GM23338 (cell line): Measurements from ENCODE around the gene TJP1. TPM values are rescaled to one million over a fixed set of nuclear protein-coding genes. Genes with fewer than 3 reads are reported as not detected.

Source experiments
- ATAC-seq: fragments of 200-7000 bp; cut with Tn5 transposase; 3 replicates; pipeline ENCODE4 v1.9.1; 2020
- DNase-seq: peaks from one replicate; pipeline ENCODE4 v3.0.0-alpha.2; 2015; ENCODE audit warnings: low spot score
- H2AFZ ChIP-seq: fragments of 200-600 bp; sonication (generic); 2 replicates; pipeline ENCODE4 v1.8.0; 2016; ENCODE audit warnings: antibody characterized with exemption, mild to moderate bottlenecking, moderate library complexity
- H3F3A ChIP-seq: fragments of 200-600 bp; sonication (generic); replicated peaks from 2 replicates; pipeline ENCODE4 v1.8.0; 2017; ENCODE audit warnings: antibody characterized with exemption, mixed run types, low read depth
- H3K27ac ChIP-seq: fragments of 200-600 bp; sonication (generic); 2 replicates; pipeline ENCODE4 v1.6.1; 2016; ENCODE audit warnings: low read depth
- H3K27me3 ChIP-seq: fragments of 200-600 bp; sonication (generic); 2 replicates; pipeline ENCODE4 v1.8.0; 2016; ENCODE audit warnings: mild to moderate bottlenecking, mixed run types, moderate library complexity; ENCODE audit not compliant: insufficient read depth
- H3K36me3 ChIP-seq: fragments of 200-600 bp; sonication (generic); 2 replicates; pipeline ENCODE4 v1.8.0; 2016; ENCODE audit warnings: mild to moderate bottlenecking; ENCODE audit not compliant: insufficient read depth
- H3K4me1 ChIP-seq: fragments of 200-600 bp; sonication (generic); 2 replicates; pipeline ENCODE4 v1.8.0; 2016; ENCODE audit warnings: mild to moderate bottlenecking, moderate library complexity; ENCODE audit not compliant: insufficient read depth
- H3K4me2 ChIP-seq: fragments of 200-600 bp; sonication (generic); 2 replicates; pipeline ENCODE4 v1.7.1; 2017; ENCODE audit warnings: mixed run types
- H3K4me3 ChIP-seq: fragments of 200-600 bp; sonication (generic); 2 replicates; pipeline ENCODE4 v1.6.1; 2016; ENCODE audit warnings: mixed run types
- H3K79me2 ChIP-seq: fragments of 200-600 bp; sonication (generic); replicated peaks from 2 replicates; pipeline ENCODE4 v1.8.0; 2017; ENCODE audit warnings: mild to moderate bottlenecking; ENCODE audit not compliant: insufficient read depth
- H3K9me2 ChIP-seq: fragments of 200-600 bp; sonication (generic); 2 replicates; pipeline ENCODE4 v1.8.0; 2017; ENCODE audit not compliant: insufficient read depth
- H4K20me1 ChIP-seq: fragments of 200-600 bp; sonication (generic); replicated peaks from 2 replicates; pipeline ENCODE4 v1.8.0; 2017; ENCODE audit warnings: mild to moderate bottlenecking; ENCODE audit not compliant: insufficient read depth
- H3K27ac Mint-ChIP-seq: 2 replicates; pipeline ENCODE4 v1.8.0; 2020; ENCODE audit warnings: inconsistent platforms, mild to moderate bottlenecking, moderate library complexity, mixed read lengths
- H3K27me3 Mint-ChIP-seq: 3 replicates; pipeline ENCODE4 v1.8.0; 2022; ENCODE audit warnings: low read depth, mild to moderate bottlenecking, moderate library complexity, mixed read lengths, inconsistent platforms; ENCODE audit not compliant: insufficient read depth, poor library complexity
- H3K36me3 Mint-ChIP-seq: 3 replicates; pipeline ENCODE4 v1.8.0; 2021; ENCODE audit warnings: low read depth, mild to moderate bottlenecking, inconsistent platforms, moderate library complexity, mixed read lengths
- H3K4me1 Mint-ChIP-seq: 3 replicates; pipeline ENCODE4 v1.8.0; 2020; ENCODE audit warnings: mild to moderate bottlenecking, inconsistent platforms, mixed read lengths
- H3K4me3 Mint-ChIP-seq: 3 replicates; pipeline ENCODE4 v1.8.0; 2021; ENCODE audit warnings: moderate library complexity, mild to moderate bottlenecking, inconsistent platforms, mixed read lengths
- H3K9me3 Mint-ChIP-seq: 3 replicates; pipeline ENCODE4 v1.8.0; 2020; ENCODE audit warnings: moderate library complexity, mild to moderate bottlenecking, inconsistent platforms, mixed read lengths
- CREB1 ChIP-seq: fragments of 250-450 bp; sonication (Bioruptor Pico); IDR thresholded peaks from 2 replicates; pipeline ENCODE4 v1.5.0; 2020; ENCODE audit warnings: low read depth, mild to moderate bottlenecking, moderate library complexity
- CTCF ChIP-seq, 2 experiments: fragments of 200-600 bp in 1 of 2; sonication (generic) in 1 of 2; conservative IDR thresholded peaks; 2 replicates each; pipeline versions ENCODE4 v1.5.1 to v1.6.1; 2016 to 2017; ENCODE audit warnings: antibody characterized with exemption in 2 of 2, low read depth in 2 of 2, mild to moderate bottlenecking in 2 of 2, moderate library complexity in 1 of 2
- EZH2 ChIP-seq: fragments of 200-600 bp; sonication (generic); IDR thresholded peaks from one replicate; pipeline ENCODE4 v1.8.0; 2017; ENCODE audit warnings: antibody characterized with exemption, mild to moderate bottlenecking, low read depth; ENCODE audit not compliant: unreplicated experiment
- EZH2phosphoT487 ChIP-seq: fragments of 200-600 bp; sonication (generic); IDR thresholded peaks from one replicate; pipeline ENCODE4 v1.8.1; 2018; ENCODE audit warnings: antibody characterized with exemption; ENCODE audit not compliant: unreplicated experiment
- JUNB ChIP-seq: IDR thresholded peaks from one replicate; pipeline ENCODE4 v1.6.1; 2016; ENCODE audit warnings: antibody characterized with exemption; ENCODE audit not compliant: unreplicated experiment
- NANOG ChIP-seq: IDR thresholded peaks from 2 replicates; pipeline ENCODE4 v1.6.1; 2016; ENCODE audit warnings: antibody characterized with exemption, borderline replicate concordance
- POLR2AphosphoS5 ChIP-seq: IDR thresholded peaks from 2 replicates; pipeline ENCODE4 v1.6.1; 2016; ENCODE audit warnings: antibody characterized with exemption, low read depth
- REST ChIP-seq: IDR thresholded peaks from one replicate; pipeline ENCODE4 v1.6.1; 2018; ENCODE audit warnings: antibody characterized with exemption; ENCODE audit not compliant: unreplicated experiment
- STAT1 ChIP-seq: IDR thresholded peaks from one replicate; pipeline ENCODE4 v1.6.1; 2016; ENCODE audit warnings: antibody characterized with exemption; ENCODE audit not compliant: unreplicated experiment
- ZNF114 ChIP-seq: fragments of 250-450 bp; sonication (Bioruptor Pico); IDR thresholded peaks from 2 replicates; pipeline ENCODE4 v1.5.0; 2020; ENCODE audit warnings: mild to moderate bottlenecking, moderate library complexity
- ZNF462 ChIP-seq: fragments of 250-450 bp; sonication (Bioruptor Pico); IDR thresholded peaks from 2 replicates; pipeline ENCODE4 v1.5.0; 2020; ENCODE audit warnings: mild to moderate bottlenecking, moderate library complexity
- polyA plus RNA-seq: library from polyadenylated mRNA; unstranded; fragments of >200 nt; fragmentation: Nextera tagmentation; extraction: Ambion mirVana; gene quantifications from 2 replicates; pipeline ENCODE4 v1.2.1, GENCODE V29; 2016
- total RNA-seq: library from RNA; depleted of rRNA; stranded (reverse); fragments of >200 nt; shearing (Covaris generic); gene quantifications from 2 replicates; pipeline ENCODE4 v1.2.3, GENCODE V29; 2014
- TF ChIP-seq, protein P1 (sequence below): IDR thresholded peaks from 2 replicates; pipeline ENCODE4 v1.6.1; 2016; ENCODE audit warnings: antibody characterized with exemption

Gene TJP1
- total and polyA plus RNA-seq, 2 experiments from 2014 or later, result 76.2 to 116 TPM

DNA sequence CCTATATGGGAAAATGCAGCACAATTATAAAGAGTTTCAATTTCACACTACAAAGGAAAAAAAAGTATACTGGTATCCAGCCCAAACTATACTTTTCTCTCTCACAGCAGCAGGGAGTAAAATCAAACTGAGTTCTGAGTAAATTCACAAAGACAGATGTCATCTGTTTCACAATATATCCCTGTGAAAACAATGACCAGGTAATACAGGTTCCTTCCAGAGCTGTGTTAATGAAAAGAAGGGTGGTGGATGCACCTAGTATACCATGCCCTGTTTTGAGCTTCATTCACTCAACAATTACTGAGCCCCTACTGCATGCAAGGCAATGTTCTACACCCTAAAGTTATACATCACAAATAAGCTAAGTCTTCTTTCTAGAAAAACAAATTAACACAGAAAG is 108.5 kb downstream of the TJP1 start (continued):
- TF ChIP-seq REST (no peak), CREB1 (no peak), POLR2AphosphoS5 (no peak)

GRCh38 chr15:29712149-29712885 is 110.0 kb downstream of the TJP1 start:
- H3K9me2 ChIP-seq, result no peaks in the 10 kb centered on the region
- TF ChIP-seq POLR2AphosphoS5 (no peak), STAT1 (no peak), ZNF462 (CRISPR knock-in tag) (no peak), EZH2 (no peak), JUNB (no peak), CREB1 (no peak), NANOG (no peak), EZH2phosphoT487 (no peak), ZNF114 (no peak), CTCF (conservative IDR thresholded peaks at IDR 0.05; ENCODE audit: low read depth in 2 of 2) (no peak)
- TF ChIP-seq, protein P1, sequence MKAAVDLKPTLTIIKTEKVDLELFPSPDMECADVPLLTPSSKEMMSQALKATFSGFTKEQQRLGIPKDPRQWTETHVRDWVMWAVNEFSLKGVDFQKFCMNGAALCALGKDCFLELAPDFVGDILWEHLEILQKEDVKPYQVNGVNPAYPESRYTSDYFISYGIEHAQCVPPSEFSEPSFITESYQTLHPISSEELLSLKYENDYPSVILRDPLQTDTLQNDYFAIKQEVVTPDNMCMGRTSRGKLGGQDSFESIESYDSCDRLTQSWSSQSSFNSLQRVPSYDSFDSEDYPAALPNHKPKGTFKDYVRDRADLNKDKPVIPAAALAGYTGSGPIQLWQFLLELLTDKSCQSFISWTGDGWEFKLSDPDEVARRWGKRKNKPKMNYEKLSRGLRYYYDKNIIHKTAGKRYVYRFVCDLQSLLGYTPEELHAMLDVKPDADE, result no peak
- DNase-seq (no peak), ATAC-seq (no peak)
- H3K27me3 ChIP-seq, result no peaks in the 10 kb centered on the region
- H3K9me3 Mint-ChIP-seq, result no peaks in the 10 kb centered on the region; the same call in 2 of the 3 replicates
- no peaks in the 10 kb centered on the region for H3K79me2 ChIP-seq
- H3K36me3 ChIP-seq, result peaks cover 34% of the 10 kb centered on the region; the same call in 1 of the 2 replicates
- H3K4me3 ChIP-seq, result no peak overlapping the region
- peaks cover 7% of the 10 kb centered on the region; the same call in 1 of the 2 replicates for H4K20me1 ChIP-seq
- H3K4me3 Mint-ChIP-seq, result no peak overlapping the region
- H2AFZ ChIP-seq, result no peak overlapping the region
- peaks cover 65% of the 10 kb centered on the region for H3K36me3 Mint-ChIP-seq
- no peak overlapping the region for H3K4me2 ChIP-seq
- H3K27ac ChIP-seq, result peak overlapping the region; percentile 32; the same call in 1 of the 2 replicates
- no peaks in the 10 kb centered on the region for H3K4me1 ChIP-seq
- H3K4me1 Mint-ChIP-seq, result no peaks in the 10 kb centered on the region
- H3K27me3 Mint-ChIP-seq, result peaks cover 7% of the 10 kb centered on the region
- H3F3A ChIP-seq, result no peaks in the 10 kb centered on the region; the same call in 1 of the 2 replicates
- no peak overlapping the region; the same call in 1 of the 2 replicates for H3K27ac Mint-ChIP-seq
